Esophagus muscularis mucosa (tissue), 2 donors: ENCODE data around the gene GJB2.

Experiments
- EP300 ChIP-seq: sonication (generic); formaldehyde crosslinking; IDR thresholded peaks from one replicate; pipeline ENCODE4 v1.6.1; 2017; ENCODE audit warnings: antibody characterized with exemption
- POLR2A ChIP-seq: fragments of 450-650 bp; IDR thresholded peaks from one replicate; pipeline ENCODE4 v1.6.1; 2017; ENCODE audit warnings: antibody characterized with exemption, moderate library complexity, mild to moderate bottlenecking, low read depth

GRCh38 chr13:20175406-20175794, 17.3 kb downstream of the GJB2 start:
- TF ChIP-seq EP300 (no peak), POLR2A (no peak)
